Stomach (tissue), 4 donors: Measurements from ENCODE around the gene CDC6.

Experiments used
- EP300 ChIP-seq: sonication (generic); formaldehyde crosslinking; IDR thresholded peaks from one replicate; pipeline ENCODE4 v1.6.1; 2017; ENCODE audit warnings: antibody characterized with exemption
- TF ChIP-seq, protein P1 (sequence below), 7 experiments: fragments of 450-650 bp in 4 of 7; fragments of 200-600 bp in 3 of 7; sonication (generic) in 3 of 7; IDR thresholded peaks; one replicate each; pipeline ENCODE4 v1.5.1; 2016 to 2019; ENCODE audit warnings: antibody characterized with exemption in 7 of 7, control low read depth in 2 of 7, mild to moderate bottlenecking in 1 of 7

DNA sequence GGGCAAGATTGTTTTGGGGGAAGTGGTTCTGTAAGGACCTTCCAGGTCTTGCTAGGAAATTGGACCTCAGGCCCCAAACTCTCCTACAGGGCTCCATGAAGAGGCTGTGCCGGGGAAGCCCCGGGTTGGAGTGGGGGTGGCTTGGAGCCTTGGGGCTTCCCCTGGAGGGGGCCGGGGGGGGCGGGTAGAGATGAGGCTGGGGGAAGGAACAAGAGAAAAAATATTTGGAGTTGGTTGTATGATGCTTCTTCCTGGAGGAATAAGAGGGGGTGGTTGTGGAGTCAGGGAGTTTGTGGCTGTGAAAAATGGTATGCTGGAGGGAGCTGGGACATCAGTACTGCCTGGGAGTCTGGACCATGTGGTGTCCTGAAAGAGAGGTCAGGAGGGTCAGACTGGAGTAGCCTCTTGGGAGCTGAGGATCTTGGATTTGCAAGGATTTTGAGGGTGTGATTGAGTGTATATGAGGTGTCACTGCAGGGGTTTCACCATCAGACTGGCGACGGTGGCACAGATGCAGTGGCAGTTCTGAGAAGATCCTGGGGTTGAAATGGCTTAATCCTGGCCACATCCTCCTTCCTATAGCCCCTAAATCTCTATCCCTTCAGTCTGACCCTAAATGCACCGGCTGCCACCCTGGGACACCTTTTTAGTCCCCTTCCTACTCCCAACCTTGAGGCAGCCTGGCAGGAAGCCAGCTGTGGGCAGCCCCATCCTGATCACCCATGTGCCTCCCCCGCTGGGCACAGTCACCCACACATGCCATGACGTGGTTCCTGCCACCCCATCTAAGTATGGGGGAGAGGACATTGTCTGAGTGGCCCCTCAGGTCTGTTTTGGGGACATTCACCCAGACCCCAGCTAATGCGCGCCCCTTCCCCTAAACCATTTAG lies 32.2 kb downstream of the CDC6 start:
- TF ChIP-seq, protein P1, sequence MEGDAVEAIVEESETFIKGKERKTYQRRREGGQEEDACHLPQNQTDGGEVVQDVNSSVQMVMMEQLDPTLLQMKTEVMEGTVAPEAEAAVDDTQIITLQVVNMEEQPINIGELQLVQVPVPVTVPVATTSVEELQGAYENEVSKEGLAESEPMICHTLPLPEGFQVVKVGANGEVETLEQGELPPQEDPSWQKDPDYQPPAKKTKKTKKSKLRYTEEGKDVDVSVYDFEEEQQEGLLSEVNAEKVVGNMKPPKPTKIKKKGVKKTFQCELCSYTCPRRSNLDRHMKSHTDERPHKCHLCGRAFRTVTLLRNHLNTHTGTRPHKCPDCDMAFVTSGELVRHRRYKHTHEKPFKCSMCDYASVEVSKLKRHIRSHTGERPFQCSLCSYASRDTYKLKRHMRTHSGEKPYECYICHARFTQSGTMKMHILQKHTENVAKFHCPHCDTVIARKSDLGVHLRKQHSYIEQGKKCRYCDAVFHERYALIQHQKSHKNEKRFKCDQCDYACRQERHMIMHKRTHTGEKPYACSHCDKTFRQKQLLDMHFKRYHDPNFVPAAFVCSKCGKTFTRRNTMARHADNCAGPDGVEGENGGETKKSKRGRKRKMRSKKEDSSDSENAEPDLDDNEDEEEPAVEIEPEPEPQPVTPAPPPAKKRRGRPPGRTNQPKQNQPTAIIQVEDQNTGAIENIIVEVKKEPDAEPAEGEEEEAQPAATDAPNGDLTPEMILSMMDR (IDR thresholded peaks at IDR 0.05): no peak
- TF ChIP-seq EP300: no peak
